HL-60 (cell line): ENCODE data around the gene FBXL7.

Experiments used
- CTCF ChIP-seq: IDR thresholded peaks from one replicate; pipeline ENCODE4 v1.5.1; 2011; ENCODE audit warnings: low read length, control low read depth, inconsistent platforms; ENCODE audit not compliant: insufficient read depth
- GABPA ChIP-seq: IDR thresholded peaks from 2 replicates; pipeline ENCODE4 v1.6.1; 2012; ENCODE audit warnings: low read depth
- POLR2AphosphoS5 ChIP-seq: IDR thresholded peaks from 2 replicates; pipeline ENCODE4 v1.6.1; 2012; ENCODE audit warnings: low read depth
- REST ChIP-seq: IDR thresholded peaks from 2 replicates; pipeline ENCODE4 v1.6.1; 2012; ENCODE audit warnings: low read depth; ENCODE audit not compliant: insufficient replicate concordance
- SPI1 ChIP-seq: IDR thresholded peaks from 2 replicates; pipeline ENCODE4 v1.6.1; 2012; ENCODE audit warnings: low read depth, mild to moderate bottlenecking, borderline replicate concordance

GRCh38 chr5:15966651-15967050 is 466.7 kb downstream of the FBXL7 start:
- no peak for TF ChIP-seq CTCF
- TF ChIP-seq POLR2AphosphoS5 = no peak
- TF ChIP-seq SPI1 = no peak
- TF ChIP-seq REST = no peak
- TF ChIP-seq GABPA = no peak
